Kidney capillary endothelial cell (primary cell): ENCODE measurements around the gene THSD7A.

ENCODE experiments used
- DNase-seq: peaks from one replicate; pipeline ENCODE4 v3.0.0-alpha.2; 2018; ENCODE audit warnings: low spot score

The THSD7A gene

GRCh38 chr7:11810043-11810625 lies 21.9 kb downstream of the THSD7A start:
- DNase-seq, result no peak

- no peak for DNase-seq
Measured at GRCh38 chr7:11807000-11807399, 25.0 kb downstream of the THSD7A start.

GRCh38 chr7:11804621-11805020 lies 27.4 kb downstream of the THSD7A start:
- DNase-seq, result no peak

GRCh38 chr7:11795231-11795630 lies 36.8 kb downstream of the THSD7A start:
- DNase-seq, result no peak

- DNase-seq, result no peak
Measured at GRCh38 chr7:11792166-11792565, 39.8 kb downstream of the THSD7A start.

GRCh38 chr7:11788568-11788967 lies 43.4 kb downstream of the THSD7A start:
- DNase-seq, result no peak

GRCh38 chr7:11787534-11787933 lies 44.5 kb downstream of the THSD7A start:
- DNase-seq, result no peak

- no peak for DNase-seq
Measured at GRCh38 chr7:11786186-11786585, 45.8 kb downstream of the THSD7A start.

GRCh38 chr7:11784769-11785536 lies 47.0 kb downstream of the THSD7A start:
- no peak for DNase-seq

GRCh38 chr7:11779864-11780674 lies 51.9 kb downstream of the THSD7A start:
- DNase-seq, result no peak

GRCh38 chr7:11776039-11776438 lies 56.0 kb downstream of the THSD7A start:
- no peak for DNase-seq

- no peak for DNase-seq
Measured at GRCh38 chr7:11775401-11775800, 56.6 kb downstream of the THSD7A start.

GRCh38 chr7:11768263-11768662 lies 63.7 kb downstream of the THSD7A start:
- DNase-seq, result no peak

GRCh38 chr7:11767148-11767547 lies 64.8 kb downstream of the THSD7A start:
- no peak for DNase-seq

- DNase-seq, result no peak
Measured at GRCh38 chr7:11760372-11760771, 71.6 kb downstream of the THSD7A start.

- DNase-seq, result no peak
Measured at GRCh38 chr7:11758627-11759111, 73.3 kb downstream of the THSD7A start.

GRCh38 chr7:11757153-11757552 lies 74.8 kb downstream of the THSD7A start:
- DNase-seq, result no peak

- DNase-seq, result no peak
Measured at GRCh38 chr7:11754933-11755332, 77.1 kb downstream of the THSD7A start.

- DNase-seq, result no peak
Measured at GRCh38 chr7:11754123-11754522, 77.9 kb downstream of the THSD7A start.

GRCh38 chr7:11753433-11753832 lies 78.6 kb downstream of the THSD7A start:
- DNase-seq, result no peak

- no peak for DNase-seq
Measured at GRCh38 chr7:11751807-11752389, 80.1 kb downstream of the THSD7A start.

- DNase-seq, result no peak
Measured at GRCh38 chr7:11751315-11751714, 80.7 kb downstream of the THSD7A start.
